Testis (tissue), 2 donors: ENCODE data around the gene MRPL55.

Experiments used
- CTCF ChIP-seq, 3 experiments: fragments of 450-650 bp in 2 of 3; fragments of 200-600 bp in 1 of 3; sonication (generic) in 1 of 3; IDR thresholded peaks; one replicate each; pipeline ENCODE4 v1.5.1; 2016 to 2019; ENCODE audit warnings: antibody characterized with exemption in 3 of 3, mild to moderate bottlenecking in 2 of 3, moderate library complexity in 1 of 3
- POLR2A ChIP-seq: fragments of 450-650 bp; IDR thresholded peaks from one replicate; pipeline ENCODE4 v1.6.1; 2017; ENCODE audit warnings: antibody characterized with exemption, mild to moderate bottlenecking, moderate library complexity

- no peak for TF ChIP-seq CTCF (IDR thresholded peaks at IDR 0.05)
- TF ChIP-seq POLR2A, result no peak
Observed at GRCh38 chr1:228068359-228068758, 40.7 kb downstream of the MRPL55 start.
